NCI-H146 treated with DMSO at 0.1 percent for 48 hours (cell line): ENCODE results near the gene PRICKLE2.

Source experiments
- DNase-seq: peaks from one replicate; lab custom pipeline; 2025; ENCODE audit not compliant: unreplicated experiment; lab: John Stamatoyannopoulos, UW

PRICKLE2 gene

DNA sequence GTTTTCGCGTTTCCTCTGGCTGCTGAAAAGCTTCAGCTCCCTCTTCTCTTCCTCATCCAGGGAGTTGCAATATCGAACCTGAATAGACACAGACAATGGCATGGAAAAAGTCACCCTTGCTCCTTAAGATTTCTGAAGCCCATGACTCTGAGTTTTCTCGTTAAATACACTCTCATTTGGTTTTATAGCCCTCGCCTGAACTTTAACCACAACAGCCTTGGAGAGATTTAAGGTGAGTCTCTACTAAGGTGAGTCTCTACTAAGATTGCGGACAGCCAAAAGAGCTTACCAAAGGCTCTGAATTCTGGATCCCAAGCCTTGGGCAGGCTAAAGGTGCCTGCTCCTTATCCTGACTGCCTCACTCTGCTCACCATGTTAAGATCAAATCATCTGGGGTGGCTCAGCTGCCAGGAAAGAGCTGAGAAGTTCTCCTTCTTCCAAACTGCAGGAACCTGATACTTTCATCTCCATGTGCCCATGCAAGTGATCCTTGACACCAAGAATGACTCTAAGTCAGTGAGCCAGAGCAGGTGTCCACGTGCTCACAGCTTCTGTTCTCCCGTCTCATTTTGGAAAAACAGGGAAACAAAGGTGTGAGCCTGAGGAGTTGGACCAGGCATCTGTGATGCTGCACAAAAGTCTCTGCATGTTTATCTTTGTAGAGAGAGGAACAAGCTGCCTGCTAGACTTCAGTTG, 65.1 kb downstream of the PRICKLE2 start:
- DNase-seq, result no peak

DNA sequence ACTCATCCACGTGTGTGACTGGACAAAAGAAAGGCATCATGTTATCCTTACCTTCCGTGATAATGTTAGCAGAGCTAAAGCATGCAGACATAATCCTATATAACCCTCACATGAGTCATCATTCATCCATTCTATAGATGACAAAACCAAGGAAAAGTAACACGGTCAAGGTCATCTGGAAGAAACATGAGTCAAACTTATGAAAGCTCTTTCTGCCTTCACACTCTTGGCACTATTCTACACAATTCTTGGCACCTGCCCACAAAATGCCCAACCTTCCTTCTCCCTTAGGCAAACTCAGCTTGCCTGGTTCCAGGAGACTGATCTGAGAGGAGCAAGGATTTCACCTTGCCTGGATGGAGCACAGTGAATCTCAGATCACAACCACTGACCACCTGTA, 66.9 kb downstream of the PRICKLE2 start:
- no peak for DNase-seq

DNA sequence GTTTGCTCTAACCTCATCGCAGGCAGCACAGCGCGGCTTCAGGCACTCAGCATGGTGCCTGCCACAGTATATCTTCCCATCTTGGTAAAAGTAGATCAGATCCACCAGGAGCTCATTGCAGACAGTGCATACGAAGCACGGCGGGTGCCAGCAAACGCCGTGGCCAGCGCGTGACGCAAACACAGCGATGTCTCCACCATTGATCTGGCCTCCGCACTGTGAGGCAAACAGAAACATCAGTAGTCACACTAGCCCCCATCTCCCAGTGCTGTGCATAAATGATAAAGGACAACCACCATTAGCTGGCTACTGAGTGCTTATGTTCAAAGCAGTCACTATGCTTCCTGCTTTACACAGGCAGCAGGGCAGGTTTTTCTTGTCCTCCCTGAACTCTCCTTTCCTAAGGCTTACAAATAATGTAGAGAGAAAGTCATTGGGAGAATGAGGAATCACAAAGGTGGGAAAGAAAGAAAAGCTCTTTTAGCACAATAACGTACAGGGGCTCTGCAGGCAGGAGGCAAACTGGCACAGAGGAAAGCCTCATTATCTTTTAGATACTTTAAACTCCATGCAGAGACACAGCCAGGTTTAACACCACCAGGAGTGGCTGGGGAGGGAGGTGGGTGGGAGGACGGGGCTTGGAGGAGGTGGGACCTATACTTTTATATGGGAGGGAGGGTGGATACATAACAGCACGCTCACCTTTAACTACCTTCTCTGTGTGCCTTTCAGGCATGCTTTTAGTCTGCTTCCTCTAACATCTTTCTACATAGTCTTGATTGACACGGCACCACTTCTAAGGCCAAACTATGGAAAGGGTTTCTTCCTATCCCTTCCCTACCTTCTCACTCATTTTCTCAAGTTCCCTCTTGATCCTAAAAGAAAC, 67.9 kb downstream of the PRICKLE2 start:
- no peak for DNase-seq

DNA sequence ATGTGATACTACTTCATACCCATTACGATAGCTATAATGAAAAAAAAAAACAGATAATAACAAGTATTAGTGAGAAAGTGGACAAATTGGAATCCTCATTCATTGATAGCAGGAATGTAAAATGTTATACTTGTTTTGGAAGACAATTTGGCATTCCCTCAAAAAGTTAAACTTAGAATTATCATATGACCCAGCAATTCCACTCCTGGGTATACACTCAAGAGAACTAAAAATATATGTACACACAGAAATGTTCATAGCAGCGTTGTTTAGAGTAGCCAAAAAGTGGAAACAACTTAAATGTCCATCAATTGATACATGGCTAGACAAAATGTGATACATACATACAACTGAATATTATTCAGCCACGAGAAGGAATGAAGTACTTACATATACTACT, 69.9 kb downstream of the PRICKLE2 start:
- DNase-seq, result no peak

DNA sequence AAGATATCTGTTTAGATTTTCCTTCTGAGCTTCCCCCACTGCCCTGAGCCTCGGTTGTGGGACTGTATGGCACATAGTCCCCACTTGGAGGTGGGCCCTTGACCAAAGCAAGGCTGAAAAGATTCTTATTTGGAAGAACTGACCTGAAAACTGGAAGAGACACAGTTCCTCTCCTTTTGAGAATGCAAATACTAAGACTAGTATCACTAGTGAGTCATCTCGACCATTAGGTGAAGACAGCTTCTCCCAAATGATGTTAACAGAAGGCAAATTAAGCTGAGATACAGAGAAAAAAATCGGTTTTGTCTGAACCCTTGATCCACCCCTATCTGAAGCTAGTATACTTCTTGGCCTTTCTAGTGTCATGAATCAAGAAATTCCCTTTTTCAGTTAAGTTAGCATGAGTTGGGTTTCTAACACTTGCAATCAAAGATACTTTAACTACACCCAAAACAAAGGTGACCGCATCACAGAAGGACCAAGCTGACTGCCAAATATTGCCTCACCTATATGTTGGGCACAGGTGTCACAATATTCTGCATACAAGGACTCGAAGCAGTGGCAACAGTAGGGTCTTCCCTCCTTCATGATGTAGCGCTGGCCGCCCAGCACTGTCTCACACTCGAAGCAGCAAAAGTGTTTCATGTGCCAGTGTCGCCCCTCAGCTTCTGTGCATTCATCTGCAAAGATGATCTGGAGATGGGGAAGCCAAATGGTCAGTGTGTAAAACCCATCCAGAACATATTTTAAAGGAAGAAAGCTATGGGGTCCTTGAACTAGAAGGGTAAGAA, 72.4 kb downstream of the PRICKLE2 start:
- no peak for DNase-seq

DNA sequence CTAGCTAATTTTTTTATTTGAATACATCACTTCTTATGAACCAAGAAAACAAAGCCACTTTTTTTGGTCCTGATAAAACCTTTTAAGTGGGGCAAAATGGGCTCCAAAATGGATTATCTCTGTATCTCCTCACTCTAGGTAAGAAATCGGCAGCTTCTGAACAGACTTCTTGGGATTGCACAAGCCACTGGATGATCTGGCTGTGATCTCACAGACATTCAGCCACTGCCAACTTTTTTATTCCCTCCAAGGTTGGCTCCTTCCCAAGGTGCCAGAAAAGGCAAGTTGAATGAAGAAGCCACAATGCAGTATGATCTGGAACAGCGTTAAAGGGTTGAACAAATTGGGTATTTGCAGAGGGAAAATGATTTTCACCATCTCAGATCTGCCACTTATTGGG, 73.2 kb downstream of the PRICKLE2 start:
- DNase-seq, result no peak

DNA sequence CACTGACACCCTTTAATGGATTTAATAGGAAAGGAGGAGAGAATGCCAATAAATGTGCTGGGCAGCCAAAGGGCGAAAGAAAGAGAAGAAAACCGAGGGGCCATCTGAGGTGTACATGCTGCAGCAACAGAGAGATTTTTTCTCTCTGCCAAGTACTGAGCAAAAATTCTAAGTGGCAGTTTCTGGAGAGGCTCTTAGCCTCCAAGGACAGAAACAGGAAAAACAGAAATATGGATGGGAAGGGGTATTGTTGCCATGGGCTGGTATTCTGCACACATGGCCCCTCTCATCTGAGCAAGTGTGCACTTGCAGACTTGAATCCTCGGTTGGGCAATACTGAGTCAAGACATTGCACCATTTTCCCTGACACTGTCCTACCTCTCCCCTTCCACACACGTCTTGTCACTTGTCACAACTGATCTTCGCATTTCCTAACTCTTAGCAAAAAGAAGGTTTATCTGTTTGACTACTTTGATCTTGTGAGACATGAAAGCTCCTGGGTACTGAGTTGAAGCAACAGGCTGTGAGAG, 73.9 kb downstream of the PRICKLE2 start:
- DNase-seq, result no peak

DNA sequence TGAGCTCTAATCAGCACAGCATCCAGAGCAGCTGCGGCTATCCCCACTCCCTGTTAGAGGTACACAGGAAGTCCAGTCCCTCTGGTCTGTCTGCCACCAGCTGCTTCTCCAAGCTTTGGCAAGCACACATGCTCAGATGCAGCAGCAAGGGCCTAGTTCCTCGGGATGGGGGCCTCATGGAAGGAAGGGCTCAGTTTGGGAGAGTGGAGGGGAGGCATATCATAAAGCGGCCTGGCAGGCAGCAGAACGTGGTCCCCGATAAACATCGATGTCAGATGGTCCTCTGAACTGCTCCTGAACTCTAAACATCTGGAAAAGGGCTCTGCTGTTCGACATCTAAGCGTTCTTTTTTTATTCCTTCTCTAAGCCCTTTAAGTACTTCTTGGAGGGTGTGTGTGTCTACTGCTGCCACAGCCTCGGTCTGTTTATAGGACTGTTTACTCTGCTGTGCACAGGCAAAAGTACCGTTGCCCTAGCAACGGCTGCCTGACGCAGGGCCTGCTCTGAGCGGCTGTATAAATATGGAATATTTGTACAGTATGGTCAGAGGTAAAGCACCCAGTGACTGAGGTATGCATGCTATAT, 74.6 kb downstream of the PRICKLE2 start:
- peak; percentile 57 for DNase-seq

DNA sequence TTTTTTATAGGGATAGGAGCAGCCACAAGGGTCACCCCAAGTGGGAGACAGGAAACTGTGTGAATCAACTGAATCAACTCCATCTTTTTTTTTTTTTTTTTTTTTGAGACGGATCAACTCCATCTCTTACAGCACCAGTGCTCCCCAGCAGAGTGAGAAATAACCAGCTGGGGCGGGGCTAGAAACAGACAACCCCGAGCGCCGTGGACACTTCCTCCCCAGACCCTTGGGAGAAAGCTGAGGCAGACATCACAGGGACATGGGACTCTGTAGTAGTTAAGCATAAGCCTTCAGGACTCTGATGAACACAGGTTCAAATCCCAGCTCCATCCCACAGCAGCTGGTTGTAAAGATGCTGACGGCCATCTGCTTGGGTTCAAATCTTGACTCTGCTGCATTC, 75.4 kb downstream of the PRICKLE2 start:
- no peak for DNase-seq

DNA sequence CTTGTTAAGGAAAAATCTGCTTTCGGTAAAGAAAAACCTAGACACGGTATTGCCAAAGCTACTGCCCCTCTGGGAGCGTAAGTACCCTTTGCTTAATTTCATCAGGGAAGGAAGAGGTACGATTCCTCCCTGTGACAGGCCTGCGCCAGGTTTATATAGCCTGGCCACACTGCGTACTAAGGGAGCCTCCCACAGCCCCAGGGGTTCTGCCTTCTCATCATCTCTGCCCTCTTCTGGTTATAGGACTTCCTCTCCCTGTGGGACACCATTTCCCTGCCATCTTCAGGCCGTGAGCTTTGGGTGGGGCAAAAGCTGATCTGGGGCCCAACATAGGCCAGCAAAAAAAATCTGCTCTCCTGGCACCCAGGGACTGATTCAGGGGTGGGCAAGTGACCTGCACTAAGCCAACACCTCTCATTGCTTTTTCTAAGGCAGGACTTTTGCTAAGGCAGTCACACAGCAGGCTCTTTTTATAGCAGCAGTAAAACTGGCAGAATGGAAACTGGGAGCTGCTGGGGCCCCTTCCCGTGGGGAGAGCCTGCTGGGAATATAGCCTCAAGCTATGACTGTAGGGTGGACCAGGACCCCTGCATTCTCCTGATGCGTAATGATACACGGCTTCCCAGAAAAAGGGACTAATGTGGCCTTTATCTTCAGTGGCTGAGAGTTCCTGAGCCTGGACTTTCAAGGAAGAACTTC, 76.2 kb downstream of the PRICKLE2 start:
- peak; percentile 7 for DNase-seq

DNA sequence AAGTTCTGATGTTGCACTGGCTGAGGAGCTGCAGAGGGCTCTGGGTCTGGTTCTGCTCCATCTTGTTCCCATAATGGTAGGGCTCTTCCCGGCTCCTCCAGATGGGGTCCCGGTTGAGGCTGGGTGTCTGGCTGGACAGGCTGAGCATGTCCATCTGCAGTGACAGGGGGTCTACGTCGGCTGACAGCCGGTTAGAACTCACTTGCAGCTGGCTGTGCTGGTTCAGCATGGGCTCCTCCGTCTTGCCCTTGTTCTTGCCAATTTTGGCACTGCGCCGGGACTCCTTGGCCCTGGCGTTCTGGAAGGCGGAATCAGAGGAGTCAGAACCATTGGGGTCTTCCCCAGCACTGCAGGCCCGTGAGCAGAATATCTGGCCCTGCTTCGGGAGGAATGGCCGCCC, 78.1 kb downstream of the PRICKLE2 start:
- DNase-seq, result no peak

DNA sequence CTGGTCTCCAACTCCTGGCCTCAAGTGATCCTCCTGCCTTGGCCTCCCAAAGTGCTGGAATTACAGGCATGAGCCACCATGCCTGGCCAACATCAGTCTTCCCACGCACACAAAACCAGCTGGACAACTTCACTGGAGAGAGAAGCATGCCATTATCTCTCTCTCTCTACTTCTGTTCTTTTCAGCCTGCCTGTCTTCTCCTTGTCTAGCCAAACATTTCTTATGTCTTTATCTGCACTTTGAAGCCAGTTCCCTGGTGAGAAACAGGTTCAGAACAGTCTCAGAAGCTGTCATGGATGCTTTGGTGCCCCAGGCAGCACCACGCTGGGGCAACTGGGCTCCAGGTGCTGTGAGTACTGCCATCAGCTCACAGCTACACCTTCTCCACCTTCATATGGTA, 79.8 kb downstream of the PRICKLE2 start:
- no peak for DNase-seq

DNA sequence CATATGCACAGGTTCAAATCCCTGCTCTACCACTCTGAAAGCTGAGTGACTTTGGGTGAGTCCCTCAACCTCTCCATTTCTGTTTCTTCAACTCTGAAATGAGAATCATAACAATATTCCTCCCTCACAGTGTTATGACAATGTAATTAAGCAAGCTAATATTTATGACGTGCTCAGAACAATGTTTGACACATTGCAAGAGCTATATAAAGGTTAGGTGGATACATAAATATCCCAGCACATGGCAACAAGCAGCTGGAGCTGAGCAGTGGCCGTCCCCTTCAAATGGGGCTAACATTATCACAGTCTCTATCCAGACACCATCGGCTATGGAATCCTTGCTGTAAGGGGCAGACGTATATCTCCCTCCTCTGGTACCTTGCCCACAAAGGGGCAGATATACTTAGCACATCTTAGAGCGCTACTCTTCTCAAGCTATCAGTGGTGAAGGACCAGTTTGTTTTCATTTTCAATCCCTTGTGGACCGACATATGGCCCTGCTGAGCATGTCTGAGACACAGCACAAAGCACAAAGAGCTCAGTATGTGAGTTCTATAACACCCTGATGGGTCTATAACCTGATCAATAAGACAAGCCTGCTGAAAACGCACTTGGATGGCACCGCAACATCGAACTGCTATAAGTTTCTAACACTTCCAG, 80.9 kb downstream of the PRICKLE2 start:
- no peak for DNase-seq

DNA sequence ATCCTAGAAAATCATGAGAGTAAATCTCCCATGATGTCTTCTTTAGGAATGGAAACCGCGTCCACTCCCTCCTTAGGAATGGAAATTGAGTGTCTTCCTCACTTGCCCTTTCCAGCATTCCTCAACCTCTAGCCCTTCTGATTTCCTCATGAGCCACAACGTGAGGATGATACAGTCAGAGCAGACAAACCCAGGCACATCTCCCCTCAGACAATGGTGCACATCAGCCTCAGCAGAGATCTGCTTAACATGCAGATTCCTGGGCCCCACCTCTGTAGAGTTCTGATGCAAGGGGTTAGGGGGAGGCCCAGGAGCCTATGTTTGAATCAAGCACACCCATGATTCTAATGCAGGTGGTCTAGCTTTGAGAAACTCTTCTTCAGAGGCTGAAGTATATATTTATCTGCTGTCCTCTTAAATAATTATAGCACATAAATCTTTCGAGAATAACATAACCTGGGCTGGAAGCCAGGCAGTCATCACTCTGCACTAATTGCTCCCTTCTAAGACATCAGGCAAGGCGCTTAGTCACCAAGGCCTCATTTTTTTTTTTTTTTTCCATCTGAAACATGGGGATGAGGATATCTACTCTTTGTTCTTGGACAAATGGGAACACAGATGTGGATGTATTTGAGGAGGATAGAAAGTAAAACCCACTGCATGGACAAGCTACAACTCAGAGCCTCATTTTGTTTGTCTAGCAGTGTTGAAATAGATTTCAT, 81.7 kb downstream of the PRICKLE2 start:
- peak; percentile 7 for DNase-seq

DNA sequence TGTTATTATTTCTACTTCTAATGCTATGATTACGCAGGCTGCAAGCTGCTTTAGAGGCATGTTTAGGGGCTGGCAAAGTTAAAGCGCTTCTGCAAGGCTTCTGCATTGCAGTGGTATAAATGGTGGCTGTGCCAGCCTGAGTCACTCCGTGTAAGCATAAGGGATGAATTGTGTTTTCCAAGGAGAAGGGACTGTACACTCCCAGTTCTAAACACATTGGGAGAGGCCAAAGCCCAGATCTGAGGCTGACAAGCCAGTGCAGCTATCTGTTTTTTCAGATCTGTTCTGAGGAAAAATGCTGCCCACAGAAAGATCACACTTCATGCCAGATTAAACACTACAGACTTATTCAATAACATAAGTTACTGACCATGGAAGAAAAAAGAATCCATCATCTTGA, 83.8 kb downstream of the PRICKLE2 start:
- DNase-seq, result no peak

DNA sequence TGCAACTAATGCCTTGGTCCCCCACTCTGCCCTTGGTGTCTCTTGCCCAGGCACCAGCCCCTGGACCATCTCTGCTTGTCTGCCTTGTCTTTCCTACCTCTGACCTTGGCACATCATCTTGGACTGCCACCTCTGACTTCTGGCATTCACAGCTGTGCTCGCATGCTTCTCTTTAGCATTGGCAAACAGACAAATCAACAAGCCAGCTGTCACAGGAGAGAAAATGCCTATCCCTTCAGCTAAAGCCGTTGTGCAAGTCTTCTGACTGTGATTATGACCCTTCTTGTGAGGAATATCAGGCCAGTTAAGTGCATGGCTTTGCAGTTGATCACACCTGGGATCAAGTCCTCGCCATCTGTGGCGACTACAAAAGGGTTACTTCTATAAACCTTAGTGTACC, 84.6 kb downstream of the PRICKLE2 start:
- DNase-seq, result no peak

DNA sequence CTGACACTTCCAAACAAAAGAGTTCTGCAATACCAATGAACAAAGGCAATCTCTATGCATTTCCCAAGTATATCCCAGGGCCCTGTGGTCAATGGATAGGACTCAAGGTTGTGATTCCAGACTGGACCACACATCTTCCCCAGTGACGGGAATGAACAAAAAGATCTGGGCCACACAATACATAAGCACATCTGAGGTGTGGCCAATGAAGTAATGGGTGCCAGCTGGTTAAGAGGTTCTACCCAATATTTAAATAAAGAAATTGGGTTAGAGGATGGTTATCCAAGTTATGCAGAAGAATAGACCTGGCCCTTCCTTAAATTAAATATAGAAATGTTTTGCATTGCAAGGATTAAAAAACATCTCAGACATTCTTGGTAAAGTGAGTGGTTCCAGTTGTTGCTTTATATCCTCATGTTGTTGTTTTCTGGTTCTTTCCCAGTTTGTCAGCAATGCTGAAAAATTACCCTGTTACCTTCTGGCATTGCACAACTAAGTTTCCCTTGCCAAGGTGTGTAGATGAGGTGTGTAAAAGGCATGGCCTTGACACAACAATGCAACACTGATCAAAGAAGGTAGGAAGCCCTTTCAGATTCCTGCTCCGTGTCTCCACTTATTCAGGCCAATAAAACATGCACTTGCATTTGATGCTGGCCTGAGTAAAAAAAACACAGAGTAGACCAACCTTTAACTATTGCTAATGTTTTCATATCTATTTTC, 86.5 kb downstream of the PRICKLE2 start:
- DNase-seq, result no peak

DNA sequence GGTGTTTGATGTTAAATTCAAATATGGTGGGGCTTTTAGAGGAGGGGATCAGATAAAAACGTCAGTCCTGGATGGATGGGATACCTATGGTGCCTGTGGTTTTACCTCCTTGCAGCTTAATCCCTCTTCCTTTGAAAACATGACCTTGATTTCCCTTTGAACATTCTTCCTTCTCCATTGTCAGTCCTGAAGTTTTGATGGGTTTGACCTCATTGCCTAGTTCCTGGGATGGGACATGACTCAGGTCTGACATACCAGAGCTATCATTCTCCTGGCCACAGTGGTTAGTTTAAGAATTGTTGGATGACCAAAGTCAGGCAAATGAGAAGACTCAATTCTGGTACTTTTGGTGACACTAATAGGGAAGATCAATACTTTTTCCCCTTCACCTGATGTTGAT, 87.2 kb downstream of the PRICKLE2 start:
- DNase-seq, result no peak

DNA sequence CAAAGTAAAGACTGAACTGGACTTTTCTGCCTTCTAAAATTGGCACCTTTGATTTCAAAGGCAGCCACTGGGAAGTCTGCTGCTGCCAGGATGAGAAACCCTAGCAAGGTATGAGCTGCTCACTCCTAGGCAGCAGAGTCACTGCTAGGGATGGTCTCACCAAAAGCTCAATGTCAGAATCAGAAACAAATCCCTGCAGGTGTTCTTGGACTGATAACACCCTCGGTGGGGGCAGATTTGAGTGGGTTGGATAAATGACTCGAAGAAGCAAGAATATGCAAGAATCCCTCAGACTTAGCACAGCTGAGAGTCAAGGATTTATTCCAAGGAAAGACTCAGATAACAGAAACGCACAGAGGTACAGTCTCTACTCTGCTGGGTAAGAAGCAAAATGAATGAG, 90.4 kb downstream of the PRICKLE2 start:
- DNase-seq, result no peak
